GM19239 (cell line): ENCODE measurements around the gene FAM163B.

Experiments used
- DNase-seq: peaks from one replicate; pipeline ENCODE4 v3.0.0; 2011; ENCODE audit warnings: low spot score; ENCODE audit not compliant: insufficient read length
- FAIRE-seq: peaks from 2 replicates; lab custom pipeline; 2011; peaks lifted over from hg19 to GRCh38; lab: Jason Lieb, UNC

The FAM163B gene

DNA sequence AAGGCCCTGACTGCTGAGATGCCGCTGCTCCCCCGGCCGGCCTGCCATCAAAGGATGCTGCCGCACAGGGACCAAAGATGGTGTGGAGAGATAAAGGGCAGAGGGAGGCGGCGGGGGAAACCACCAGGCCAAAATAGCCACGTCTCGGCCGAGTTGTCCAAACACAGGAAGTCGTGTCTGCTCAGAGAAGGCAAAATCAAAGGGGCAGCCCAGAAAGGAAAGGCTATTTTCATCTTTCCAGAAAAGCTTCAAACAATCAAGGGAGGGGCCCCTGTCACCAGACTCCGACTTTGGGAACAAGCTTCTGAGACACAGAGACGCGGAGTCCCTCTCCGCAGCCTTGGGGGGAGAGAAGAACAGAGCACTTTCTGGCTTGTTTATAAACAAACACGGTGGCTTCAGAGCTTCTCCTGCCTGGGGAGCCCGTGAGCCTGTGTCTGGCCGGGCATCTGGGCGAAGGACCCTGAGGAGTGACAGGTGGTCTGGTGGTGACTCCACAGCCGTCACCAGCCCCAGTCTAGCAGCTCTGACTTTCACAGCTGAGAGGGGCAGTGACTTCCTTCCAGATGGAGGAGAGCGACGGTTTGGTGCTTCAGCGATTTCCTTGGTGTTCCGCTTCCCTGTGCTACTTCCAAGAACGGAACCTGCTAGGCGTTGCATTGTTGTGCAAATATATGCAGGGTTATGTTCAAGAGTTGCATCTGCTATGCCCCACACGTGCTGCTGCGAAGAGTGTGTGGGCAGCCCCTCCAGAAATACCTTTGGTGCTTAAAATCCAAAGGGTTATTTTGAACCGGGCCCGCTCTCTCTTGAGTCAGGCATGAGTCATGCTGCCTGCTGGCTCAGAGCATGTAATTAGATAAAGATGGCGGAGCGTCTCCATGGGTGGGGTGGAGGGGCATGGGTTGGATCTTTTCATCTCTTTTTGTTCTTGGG lies 50.7 kb downstream of the FAM163B start:
- FAIRE-seq (peak; percentile 86), DNase-seq (peak; percentile 89)

DNA sequence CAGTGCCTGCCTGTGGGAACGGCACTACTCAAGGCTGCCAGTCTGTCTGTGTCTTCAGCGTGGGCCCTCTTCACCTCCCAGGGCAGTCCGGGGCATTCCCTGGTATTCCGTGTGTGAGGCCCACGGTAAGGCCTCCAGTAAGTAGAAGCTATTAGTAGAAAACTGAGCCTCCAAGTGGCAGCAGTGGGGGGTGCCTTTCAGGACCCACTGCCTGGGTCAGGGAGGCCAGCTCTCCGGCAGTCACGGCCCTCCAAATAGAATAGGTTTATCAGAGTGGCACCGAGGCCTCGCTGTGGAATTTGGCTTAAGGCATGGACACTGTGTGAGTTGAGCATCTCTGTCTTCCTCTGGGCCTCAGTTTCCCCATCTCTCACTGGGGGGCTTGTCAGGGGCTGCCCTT lies 51.6 kb downstream of the FAM163B start:
- FAIRE-seq (no peak), DNase-seq (no peak)

DNA sequence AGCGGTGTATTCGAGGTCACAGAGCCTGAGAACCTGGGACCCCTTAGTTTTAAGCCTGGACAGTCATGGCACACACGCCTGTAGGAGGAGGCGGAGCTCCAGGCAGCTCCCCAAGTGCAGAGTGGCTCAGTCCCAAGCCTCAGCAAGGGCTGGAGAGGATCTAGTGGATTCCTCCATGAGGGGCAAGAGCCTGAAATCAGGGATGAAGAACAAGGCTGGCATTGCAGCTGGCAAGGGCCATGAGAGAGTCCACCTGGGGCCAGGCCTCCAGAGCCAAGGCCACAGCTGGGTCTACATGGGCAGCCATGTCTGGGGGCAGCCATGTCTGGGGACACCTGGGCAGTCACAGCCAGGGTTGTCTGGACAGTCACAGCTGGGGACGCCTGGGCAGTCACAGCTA lies 52.8 kb downstream of the FAM163B start:
- DNase-seq (no peak), FAIRE-seq (no peak)

DNA sequence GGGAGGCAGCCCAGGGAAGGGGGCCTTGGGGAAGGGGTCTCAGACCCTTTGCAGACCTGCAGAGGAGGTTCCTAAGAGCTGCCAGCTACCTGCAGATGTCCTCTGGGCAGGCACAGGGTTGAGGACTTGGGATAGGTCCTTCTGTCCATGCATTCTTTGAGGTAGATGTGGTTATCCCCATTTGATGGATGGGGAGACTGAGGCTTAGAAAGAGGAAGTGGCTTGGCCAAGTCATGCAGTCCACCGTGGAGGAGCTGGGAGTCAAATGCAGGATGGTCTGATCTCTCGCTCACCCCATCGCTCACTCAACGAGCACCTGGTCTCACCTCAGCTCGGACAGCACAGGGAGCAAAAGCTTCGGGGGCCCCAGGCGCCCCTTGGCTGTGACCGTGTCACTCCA lies 54.5 kb downstream of the FAM163B start:
- no peak for DNase-seq
- FAIRE-seq, result no peak

DNA sequence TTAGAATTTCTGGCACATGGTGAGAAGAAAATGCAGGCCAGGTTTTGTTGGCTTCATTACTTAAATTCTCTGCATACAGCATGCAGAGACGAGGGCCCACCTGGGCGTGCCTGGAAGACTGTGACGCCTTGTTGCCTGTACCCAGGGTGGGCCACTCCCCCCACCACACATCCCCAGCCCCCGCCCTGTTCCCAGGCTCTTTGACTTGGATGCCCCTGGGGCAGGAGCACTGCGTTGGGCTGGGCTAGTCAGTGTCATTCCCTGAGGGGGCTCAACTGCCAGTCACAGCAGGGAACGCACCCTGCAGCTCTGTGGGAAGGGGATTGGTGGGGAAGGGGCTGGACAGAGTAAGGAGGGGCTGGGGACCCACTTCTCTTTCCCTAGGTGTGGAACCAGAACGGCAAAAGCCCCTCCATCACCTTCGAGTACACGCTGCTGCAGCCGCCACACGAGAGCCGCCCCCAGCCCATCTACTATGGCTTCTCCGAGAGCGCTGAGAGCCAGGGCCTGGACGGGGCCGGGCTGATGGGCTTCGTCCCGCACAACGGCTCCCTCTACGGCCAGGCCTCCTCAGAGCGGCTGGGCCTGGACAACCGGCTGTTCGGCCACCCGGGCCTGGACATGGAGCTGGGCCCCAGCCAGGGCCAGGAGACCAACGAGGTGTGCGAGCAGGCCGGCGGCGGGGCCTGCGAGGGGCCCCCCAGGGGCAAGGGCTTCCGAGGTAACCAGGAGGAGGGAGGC lies 55.0 kb downstream of the FAM163B start:
- FAIRE-seq, result no peak
- DNase-seq, result no peak

DNA sequence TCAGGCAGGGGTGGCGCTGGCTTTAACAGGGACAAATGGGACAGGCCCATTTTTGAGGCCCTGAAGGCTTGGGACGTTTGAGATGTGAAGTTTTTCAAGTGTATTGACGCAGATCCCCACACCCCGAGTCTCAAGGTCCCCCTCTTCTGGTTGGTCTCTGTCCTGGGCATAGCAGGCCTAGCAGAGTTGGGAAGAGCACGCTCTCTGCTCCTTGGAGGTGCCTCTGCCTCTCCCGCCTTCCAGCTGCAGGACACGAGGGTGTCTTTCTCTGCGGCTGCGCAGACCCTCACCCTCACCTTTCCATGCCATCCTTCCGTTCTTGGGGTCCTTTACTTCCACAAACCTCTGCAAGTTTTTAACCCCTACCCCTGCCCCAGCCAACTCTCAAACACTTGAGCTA lies 56.1 kb downstream of the FAM163B start:
- no peak for DNase-seq

DNA sequence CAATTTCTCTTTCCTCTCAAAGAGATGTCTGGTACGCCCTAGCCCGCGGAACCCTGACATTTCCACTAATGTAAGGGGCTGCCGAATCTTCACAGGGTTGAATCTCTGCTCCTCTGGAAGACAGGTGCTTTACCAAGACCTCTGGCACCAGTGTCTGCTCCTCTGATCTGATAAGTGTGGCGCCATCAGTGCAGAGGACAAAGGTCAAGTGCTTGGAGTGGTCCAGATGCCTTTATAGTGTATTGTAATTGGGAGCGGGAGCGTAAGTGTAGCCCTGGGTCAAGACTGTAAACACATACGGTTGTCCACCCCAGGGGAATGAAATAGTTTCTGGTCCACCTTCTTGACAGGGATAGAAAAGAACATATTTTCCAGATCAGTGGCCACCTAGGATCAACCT lies 57.0 kb downstream of the FAM163B start:
- FAIRE-seq (no peak), DNase-seq (no peak)

More for the DNA sequence above, 56.1 kb downstream of the FAM163B start:
- FAIRE-seq, result no peak

DNA sequence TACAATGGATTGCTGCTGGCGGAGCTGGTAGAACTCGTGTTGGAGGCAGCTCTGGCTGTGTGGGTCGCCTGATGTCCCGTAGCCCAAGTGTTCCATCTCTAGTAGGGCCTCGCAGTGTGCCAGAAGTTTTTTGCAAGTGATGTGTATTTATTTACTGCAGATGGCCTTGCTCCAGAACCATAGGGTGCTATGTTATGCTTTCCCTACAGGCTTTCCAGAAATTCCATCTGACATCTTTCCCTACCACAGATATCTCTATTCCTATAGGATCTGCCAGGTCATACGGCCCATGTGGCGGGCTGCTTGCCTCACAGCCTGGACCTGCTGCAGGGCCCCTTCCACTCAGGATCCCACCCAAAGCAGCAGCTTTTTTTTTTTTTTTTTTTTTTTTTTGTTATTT lies 57.7 kb downstream of the FAM163B start:
- DNase-seq (no peak), FAIRE-seq (no peak)

DNA sequence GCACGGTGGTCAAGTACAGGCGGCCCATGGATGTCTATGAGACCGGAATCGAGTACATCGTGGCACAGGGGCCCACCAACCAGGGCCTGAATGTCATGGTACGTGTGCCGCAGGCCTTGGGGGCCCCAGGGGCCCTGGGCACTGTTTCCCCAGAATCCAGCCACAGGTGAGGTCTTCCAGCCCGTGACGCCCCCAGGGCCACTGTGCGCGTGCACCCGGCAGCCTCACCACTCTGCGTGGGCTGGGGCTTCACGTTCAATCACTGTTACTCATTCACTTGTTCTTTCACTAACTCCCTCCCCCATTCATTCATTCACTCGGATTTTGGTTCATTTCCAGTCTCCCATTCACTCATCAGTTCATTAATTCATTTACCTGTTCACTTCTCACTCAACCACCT lies 62.1 kb downstream of the FAM163B start:
- DNase-seq (no peak), FAIRE-seq (no peak)

DNA sequence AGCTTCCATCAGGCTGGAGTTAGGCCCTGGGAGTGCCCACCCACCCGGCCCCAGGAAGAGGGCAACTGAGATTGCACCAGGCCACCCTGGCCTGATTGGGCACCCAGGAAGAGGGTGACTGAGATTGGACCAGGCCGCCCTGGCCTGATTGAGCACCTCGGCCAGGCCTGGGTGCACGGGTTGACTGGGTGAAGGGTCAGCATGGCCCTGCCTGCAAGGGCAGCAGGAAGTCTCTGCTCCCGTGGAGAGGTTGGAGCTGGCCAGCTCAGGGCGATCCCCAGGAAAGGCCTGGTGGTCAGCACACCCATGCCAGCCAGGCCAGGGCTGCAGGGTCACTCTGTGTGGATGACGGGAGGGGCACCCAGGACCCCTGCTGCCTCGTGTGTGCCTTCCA lies 62.9 kb downstream of the FAM163B start:
- no peak for FAIRE-seq
- no peak for DNase-seq

DNA sequence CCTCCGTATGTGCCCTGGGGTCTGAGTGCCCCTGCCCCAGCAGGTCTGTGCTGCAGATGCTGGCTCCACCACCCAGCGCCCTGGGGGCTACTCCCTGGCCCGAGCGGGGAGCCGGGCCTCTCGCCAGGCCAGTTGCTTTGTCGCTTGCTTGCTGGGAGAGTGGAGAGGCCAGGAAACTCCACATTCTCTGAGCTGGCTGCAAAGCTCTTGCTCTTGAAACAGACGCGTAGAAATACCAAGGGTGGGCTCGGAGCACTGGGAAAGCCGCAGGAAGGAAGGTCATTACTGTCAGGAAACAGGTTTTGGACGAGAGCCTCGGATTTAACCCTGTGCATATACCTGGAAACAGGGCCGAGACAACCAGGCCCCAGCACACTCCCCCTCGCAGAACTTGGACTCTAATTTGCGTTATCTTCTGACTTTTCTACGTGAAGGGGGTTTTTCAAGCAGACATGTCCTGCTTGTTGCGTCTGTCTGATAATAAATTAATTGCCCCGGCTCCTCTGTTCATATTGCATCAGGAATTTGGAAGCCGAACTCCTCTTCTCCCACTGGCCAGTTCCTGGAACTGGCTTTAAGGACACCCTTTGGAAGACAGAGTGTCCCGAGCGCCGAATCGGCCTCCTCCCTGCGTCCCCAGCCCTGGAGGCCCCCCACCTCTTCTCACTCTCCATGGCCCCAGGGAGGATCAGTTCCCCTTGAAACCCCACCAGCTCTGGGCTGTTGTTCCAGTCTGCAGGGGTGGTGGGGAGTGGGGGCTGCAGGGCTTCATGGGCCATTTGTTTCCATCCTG lies 63.5 kb downstream of the FAM163B start:
- no peak for DNase-seq
- FAIRE-seq, result no peak

DNA sequence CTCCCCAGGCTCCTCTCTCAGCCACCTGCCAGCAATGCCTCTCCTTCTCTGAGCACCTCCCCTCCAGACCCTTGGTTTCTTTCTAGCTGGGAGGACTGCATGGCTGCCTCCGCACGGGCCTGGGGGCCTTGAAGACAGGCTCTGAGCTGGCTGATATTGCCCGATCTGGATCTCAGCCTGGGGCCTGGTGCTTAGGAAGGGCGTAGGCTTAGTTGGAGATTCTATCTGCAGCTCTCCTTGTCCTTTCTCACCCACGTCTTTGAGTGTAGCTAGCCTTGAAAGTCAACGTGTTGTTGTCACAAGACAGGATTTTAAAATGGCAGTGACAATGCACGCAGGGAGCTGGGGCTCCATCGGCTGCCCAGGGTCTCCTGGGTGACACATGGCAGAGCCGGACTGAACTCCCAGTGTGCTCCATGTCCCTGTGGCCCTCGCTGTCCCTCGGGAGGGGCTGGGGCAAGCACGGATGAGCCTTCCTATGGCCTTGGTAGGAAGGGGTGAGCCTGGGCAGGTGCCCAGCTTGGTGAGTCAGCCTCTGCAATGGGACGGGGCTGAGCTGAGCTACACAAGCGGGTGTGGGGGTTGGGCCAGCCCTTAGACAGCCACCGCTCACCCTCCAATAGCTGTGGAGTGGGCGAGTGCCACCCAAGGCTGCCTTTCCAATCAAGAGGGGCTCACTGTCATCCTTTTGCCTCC lies 65.3 kb downstream of the FAM163B start:
- DNase-seq (no peak), FAIRE-seq (no peak)

DNA sequence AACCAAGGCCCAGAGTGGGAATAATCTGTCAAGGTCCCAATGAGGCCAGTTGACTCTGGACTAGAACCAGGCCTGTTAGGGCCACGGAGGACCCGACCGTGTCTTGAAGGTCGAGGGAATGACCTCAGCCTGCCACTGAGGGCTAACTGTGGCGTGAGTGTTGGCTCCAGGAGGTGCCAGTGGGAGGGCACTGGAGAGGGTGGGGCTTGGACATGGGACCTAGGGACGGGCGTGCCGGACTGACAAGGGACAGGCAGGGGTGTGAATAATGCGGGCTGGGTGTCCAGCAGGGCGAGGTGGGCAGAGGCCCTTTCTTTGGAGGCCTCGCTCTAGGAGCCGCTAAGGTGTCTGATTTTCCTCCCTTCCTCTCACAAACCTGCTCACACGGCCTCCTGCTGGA lies 67.2 kb downstream of the FAM163B start:
- FAIRE-seq (no peak), DNase-seq (no peak)

DNA sequence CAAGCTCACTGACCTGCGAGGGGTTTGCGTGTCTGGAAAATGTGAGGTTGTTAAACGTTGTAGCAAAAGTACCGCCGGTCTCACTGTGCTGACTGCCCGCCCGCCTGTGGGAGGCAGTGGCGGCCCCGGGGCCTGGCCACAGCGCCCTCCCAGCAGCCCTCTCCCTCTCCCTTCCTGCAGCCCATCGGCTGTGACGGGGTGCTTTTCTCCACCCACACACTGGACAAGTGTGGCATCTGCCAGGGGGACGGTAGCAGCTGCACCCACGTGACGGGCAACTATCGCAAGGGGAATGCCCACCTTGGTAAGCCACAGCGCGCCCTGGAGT lies 68.5 kb downstream of the FAM163B start:
- no peak for DNase-seq
- FAIRE-seq, result no peak

DNA sequence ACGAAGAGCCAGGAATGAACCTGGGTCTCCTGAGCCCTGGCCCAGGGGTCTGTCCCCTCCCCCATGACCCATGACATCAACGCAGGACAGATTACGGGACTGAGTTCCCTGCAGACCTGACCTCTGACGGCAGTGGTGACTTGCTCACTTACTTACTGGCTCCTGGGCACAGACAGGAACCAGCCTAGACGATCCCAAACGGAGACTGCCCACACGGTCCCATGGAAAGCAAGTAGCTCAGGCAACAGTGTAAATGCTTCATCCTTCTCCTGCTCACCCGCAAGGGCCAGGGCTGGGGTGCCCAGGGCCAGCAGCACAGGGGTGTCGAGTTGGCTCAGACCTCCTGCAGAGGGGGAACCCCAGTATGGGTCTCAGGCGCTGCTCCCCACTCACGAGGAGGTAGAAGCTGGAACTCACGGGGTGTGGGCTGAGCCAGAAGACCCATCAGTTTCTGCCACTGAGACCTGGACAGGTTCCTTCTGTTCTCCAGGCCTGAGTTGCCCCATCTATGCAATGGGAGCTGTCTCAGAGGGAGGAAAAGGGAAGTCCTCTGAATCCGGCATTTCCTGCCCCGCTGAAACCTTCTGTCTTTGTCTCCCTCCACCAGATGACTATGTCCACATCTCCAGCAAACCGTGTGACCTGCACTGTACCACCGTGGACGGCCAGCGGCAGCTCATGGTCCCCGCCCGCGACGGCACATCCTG lies 69.0 kb downstream of the FAM163B start:
- no peak for FAIRE-seq
- DNase-seq, result no peak

DNA sequence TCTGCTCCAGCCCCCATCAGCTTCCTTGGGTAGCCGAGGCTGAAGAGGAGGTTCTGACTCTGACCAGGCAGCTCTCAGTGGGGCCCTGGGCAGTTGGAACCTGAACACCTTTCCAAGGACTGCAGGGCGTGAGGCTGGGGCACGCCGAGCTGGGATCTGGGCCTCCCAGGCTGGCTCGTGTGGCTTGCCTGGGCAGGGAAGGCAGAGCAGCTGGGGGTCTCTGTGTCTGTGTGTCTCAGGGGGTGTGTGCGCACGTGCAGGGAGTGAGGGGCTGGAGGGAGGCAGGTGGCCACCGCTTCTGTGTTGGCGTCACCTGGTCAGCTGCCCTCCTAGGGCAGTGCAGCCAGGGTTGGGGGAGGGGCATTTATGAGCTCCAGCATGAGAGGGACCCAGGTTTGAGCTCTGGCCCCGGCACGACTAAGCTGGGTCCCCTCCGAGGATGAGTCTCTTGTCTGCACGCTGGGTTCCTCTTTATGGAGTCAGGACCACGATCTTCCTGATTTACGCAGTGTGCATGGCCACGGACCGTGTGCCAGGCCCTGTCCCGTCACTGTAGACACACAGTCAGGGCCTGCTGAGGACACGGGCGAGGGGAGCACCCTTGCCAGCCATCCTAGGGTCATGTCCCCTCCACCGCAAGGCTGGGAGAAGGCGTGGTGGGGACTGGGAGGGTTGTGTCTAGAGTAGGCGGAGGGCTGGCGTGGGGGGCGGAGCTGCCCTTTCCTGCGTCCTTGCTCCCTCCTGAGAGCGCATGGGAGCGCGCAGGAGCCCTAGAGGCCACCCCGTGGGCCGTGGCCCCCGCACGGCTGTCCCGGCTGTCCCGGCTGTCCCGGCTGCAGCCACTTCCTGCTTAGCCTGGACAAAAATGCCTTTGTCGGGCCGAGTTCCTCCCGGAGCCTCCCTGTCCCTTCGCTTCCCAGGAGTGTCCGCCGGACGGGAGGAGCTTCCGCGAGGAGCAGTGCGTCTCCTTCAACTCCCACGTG lies 70.0 kb downstream of the FAM163B start:
- FAIRE-seq (no peak), DNase-seq (no peak)

DNA sequence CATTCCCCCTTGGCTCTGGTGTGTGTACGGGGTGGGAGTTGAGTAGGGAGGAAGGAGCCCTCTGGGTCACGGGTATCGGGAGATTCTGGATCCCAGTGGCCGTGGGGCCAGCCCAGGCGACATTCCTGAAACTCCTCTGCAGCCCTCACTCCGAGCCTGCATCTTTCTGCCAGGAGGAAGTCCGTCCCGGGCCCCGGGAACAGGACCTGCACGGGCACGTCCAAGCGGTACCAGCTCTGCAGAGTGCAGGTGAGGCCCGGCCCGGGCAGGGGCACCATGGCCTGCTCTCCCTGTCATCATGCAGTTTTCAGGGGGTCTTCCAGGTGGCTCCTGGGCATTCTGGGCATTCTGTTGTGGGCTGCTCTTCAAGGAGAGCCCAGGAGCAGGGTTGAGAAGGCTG lies 71.0 kb downstream of the FAM163B start:
- DNase-seq (no peak), FAIRE-seq (no peak)

DNA sequence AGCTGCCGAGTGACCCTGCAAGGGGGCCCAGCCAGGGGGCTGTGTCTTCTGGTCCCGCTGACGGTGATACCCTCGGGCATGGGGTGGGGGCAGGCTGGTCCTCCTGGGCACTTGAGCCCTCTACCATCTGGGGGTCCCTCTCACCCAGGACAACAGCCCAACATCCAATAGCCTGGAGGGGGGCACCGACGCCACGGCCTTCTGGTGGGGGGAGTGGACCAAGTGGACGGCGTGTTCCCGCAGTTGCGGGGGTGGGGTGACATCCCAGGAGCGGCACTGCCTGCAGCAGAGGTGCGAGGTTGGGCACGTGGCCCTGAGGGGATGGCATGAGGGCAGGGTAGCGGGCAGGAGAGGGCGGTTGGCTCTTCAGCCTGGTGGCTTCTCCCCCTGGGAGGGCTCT lies 71.9 kb downstream of the FAM163B start:
- FAIRE-seq, result no peak

DNA sequence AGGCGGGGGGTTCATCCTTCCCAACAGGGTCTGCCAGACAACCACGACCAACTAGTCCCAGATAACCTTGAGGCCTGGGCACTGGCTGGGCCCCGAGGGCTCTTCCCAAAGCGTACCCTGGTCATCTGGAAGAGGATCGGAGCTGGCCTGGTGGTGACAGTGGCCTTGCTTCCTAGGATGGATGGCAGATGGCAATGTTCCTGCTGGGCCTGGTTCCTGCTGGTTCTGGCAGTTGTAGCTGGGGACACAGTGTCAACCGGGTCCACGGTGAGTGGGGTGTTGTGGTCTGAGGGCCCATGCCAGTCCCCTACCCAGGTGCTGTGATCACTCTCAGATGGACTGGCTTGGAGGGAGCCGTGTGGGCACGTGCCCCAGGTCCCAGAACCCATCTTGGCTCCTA lies 72.7 kb downstream of the FAM163B start:
- DNase-seq (no peak), FAIRE-seq (no peak)

More for the DNA sequence above, 71.9 kb downstream of the FAM163B start:
- DNase-seq, result no peak
